Transverse colon (tissue), 4 donors: Measurements from ENCODE around the gene RPL18A.

Experiments used
- POLR2A ChIP-seq: fragments of 450-650 bp; IDR thresholded peaks from one replicate; pipeline ENCODE4 v1.6.1; 2016; ENCODE audit warnings: antibody characterized with exemption, mild to moderate bottlenecking, moderate library complexity
- POLR2AphosphoS5 ChIP-seq, 3 donors: sonication (generic); formaldehyde crosslinking; IDR thresholded peaks; one replicate each; pipeline ENCODE4 v1.6.1; 2016; ENCODE audit warnings: antibody characterized with exemption in 3 of 3
- TF ChIP-seq, protein P1 (sequence below), 5 experiments: fragments of 200-600 bp in 3 of 5; fragments of 450-650 bp in 2 of 5; sonication (generic) in 3 of 5; IDR thresholded peaks; 1 replicate in 2 of 5; 2 replicates in 3 of 5; pipeline ENCODE4 v1.5.1; 2016 to 2017; ENCODE audit warnings: antibody characterized with exemption in 5 of 5, inconsistent platforms in 3 of 5, mild to moderate bottlenecking in 2 of 5, moderate library complexity in 1 of 5

DNA sequence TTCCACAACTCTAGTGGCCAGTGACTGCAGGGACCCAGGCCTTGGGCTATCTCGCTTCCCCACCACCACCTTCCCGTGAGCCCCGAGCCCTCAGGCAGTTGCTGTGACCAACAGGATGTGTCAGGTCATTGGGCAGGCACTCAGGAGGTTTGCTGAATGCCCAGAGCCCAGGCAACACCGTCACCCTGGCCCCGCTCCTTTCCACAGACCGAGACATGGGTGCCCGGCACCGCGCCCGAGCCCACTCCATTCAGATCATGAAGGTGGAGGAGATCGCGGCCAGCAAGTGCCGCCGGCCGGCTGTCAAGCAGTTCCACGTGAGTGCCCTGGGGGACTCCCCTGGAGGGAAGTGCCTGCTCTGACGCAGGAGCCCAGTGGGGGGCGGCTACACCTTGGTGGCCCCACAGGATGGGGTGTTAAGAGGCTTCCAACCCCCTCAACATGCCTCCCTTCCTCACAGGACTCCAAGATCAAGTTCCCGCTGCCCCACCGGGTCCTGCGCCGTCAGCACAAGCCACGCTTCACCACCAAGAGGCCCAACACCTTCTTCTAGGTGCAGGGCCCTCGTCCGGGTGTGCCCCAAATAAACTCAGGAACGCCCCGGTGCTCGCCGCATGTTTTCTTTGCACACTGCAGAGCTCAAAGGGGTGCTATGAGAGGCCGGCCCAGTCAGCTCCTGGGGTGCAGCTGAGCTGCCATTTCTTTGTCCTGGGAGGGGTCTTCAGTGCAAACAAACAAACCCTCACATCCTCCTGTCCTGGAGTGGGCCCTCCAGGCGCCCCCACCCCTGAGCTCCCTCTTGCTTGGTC is 3.2 kb downstream of the RPL18A start:
- TF ChIP-seq, protein P1, sequence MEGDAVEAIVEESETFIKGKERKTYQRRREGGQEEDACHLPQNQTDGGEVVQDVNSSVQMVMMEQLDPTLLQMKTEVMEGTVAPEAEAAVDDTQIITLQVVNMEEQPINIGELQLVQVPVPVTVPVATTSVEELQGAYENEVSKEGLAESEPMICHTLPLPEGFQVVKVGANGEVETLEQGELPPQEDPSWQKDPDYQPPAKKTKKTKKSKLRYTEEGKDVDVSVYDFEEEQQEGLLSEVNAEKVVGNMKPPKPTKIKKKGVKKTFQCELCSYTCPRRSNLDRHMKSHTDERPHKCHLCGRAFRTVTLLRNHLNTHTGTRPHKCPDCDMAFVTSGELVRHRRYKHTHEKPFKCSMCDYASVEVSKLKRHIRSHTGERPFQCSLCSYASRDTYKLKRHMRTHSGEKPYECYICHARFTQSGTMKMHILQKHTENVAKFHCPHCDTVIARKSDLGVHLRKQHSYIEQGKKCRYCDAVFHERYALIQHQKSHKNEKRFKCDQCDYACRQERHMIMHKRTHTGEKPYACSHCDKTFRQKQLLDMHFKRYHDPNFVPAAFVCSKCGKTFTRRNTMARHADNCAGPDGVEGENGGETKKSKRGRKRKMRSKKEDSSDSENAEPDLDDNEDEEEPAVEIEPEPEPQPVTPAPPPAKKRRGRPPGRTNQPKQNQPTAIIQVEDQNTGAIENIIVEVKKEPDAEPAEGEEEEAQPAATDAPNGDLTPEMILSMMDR (IDR thresholded peaks at IDR 0.05) = no peak
- no peak for TF ChIP-seq POLR2A
- TF ChIP-seq POLR2AphosphoS5 (IDR thresholded peaks at IDR 0.05) = no peak
